Fibroblast of skin of abdomen (primary cell): ENCODE data around the gene CDHR2.
A peak's percentile ranks its signal among the peaks of the same experiment; 100 is the strongest.
"Not testable (repeated sequence)": the region's sequence is repeated elsewhere in the genome, so short reads cannot be mapped to it uniquely, and the experiment has no call there.

Experiments used
- DNase-seq: peaks from one replicate; pipeline ENCODE4 v3.0.0-alpha.2; 2013

CDHR2 gene

DNA sequence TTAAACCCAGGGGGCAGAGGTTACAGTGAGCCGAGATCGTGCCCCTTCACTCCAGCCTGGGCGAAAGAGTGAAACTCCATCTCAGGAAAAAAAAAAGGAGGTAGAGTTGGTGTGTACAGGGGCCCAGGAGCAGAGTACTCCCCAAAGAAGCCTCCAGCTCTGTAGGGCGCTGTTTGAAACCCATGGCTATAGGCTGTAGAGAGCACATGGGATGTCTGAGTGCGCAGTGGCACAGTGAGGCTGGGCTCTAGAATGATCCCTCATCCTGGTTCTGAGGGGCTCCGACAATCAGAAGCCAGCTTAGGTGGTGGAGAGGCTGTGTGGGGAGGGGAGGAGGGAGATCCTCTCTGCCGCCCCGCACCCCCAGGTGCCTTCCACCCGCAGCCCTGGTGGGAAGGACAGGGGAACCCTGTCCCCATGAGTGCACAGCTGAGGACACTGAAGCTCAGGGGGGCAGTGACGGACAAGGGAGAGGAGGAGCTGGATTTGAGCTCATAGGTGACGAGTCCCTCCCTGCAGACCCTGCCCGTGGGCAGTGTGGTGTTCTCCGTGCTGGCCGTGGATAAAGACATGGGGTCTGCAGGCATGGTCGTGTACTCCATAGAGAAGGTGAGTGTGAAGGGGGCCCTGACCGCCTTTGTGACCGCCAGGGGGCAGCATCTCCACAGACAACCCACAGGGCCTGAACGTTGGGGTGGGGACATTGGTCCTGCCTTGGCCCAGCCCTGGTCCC is 24.6 kb downstream of the CDHR2 start:
- peak; percentile 33 for DNase-seq

GRCh38 chr5:176574297-176574591 is 25.1 kb downstream of the CDHR2 start:
- no peak for DNase-seq

GRCh38 chr5:176575066-176575465 is 25.9 kb downstream of the CDHR2 start:
- DNase-seq = no peak

DNA sequence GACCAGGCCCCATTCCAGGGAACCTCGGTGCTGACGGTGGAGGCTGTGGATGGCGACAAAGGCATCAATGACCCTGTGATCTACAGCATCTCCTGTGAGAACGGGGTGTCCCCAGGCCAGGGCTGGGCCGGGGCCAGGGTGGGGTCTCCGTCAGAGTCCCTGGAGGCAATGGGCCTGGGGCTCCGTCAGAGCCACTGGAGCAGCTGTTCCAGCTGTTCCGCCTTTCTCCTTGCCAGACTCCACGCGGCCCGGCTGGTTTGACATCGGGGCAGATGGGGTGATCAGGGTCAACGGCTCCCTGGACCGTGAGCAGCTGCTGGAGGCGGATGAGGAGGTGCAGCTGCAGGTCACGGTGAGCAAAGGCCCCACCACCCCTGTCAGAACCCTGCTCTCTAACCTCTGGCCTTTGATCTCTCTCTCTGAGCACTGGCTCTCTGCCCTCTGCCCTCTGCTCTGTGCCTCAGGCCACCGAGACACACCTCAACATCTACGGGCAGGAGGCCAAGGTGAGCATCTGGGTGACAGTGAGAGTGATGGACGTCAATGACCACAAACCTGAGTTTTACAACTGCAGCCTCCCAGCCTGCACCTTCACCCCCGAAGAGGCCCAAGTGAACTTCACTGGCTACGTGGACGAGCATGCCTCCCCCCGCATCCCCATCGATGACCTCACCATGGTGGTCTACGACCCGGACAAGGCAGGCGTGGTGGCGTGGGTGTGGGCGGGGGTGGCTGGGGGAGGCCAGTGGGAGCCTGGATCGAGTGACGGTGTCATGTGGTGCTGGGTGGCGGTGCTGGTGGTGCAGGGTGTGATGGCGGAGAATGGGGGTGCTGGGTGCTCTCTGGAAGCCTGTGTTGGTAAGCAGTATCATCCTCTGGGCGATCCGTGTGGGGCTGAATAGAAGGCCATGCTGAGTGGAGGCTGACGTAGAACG is 26.6 kb downstream of the CDHR2 start:
- no peak for DNase-seq

GRCh38 chr5:176577312-176578176 is 28.4 kb downstream of the CDHR2 start:
- no peak for DNase-seq

- DNase-seq = no peak
Observed at GRCh38 chr5:176578391-176578808, 29.3 kb downstream of the CDHR2 start.

DNA sequence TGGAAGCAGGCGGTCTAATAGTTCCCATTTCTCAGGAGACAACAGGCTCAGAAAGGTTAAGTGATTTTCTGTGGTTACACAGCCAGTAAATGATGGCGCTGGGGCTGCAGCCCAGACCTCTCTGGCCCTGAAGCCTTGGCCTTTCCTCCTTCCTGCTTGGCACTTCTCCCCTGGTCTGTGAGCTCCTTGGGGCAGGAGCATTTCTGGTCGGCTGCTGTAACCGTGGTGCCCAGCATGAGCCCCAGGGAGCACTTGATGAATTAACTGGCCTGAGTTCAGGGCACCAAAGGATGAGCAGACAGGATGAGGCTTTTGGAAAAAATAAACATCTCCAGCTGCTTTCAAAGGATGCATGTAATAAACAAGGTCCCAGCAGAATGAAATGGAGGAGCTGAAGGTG is 30.2 kb downstream of the CDHR2 start:
- DNase-seq = no peak

GRCh38 chr5:176581361-176581760 is 32.2 kb downstream of the CDHR2 start:
- DNase-seq = no peak

DNA sequence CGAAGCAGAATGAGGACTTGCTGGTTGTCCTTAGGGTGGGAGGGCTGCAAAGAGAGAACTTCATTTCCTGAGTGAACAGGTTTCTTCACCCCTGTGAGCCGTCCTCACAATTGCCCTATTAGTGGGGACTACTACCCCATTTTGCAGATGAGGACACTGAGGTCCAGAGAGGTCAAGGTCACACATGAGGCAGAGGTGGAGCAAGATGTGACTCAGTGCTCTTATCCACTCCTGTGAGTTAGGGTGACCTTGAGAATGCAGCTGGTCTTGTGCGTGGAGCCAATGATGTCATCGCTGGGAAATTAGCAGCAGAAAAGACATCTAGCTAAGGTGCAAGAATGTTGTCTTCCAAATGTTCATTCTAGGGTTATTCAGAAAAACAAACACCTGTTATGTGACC is 33.9 kb downstream of the CDHR2 start:
- DNase-seq = no peak

DNA sequence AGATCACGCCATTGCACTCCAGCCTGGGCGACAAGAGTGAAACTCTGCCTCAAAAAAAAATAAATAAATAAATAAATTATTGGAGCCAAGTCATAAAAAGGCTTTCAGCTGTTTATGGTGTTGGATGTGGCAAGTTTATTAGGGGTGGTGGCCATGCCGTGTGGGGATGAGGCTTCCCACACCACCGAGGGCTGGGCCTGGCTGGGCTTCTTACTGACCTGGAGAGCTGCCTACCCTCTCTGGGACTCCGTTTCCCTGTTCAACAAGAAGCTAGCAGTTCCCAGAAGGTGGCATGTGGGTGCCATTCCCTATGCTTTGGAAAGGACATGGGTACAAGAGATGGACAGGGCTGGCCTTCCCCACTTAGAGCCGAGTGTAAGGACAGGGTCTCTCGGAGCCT is 38.3 kb downstream of the CDHR2 start:
- no peak for DNase-seq

- no peak for DNase-seq
Observed at GRCh38 chr5:176588297-176588696, 39.2 kb downstream of the CDHR2 start.

GRCh38 chr5:176589039-176589769 is 40.1 kb downstream of the CDHR2 start:
- no peak for DNase-seq

GRCh38 chr5:176590035-176590717 is 41.0 kb downstream of the CDHR2 start:
- no peak for DNase-seq

- DNase-seq = not testable (repeated sequence)
Observed at GRCh38 chr5:176591667-176592066, 42.5 kb downstream of the CDHR2 start.

DNA sequence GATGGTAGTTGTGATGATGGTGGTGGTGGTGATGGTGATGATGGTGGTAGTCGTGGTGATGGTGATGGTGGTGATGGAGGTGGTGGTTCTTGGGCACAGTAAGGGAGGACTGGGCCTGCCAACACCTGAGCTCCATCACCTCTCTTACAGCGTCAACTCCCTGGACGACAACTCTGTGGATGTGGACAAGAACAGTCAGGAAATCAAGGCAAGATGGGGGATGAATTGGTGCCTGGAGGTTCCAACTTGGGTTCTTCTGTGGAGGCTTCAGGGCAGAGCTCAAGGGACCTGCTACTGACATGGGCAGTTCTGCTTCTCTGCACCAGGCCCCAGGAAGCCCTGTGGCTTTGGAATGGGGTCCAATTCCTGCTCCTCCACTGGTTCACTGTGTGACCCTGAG is 43.4 kb downstream of the CDHR2 start:
- no peak for DNase-seq

- DNase-seq = no peak
Observed at GRCh38 chr5:176593273-176593869, 44.2 kb downstream of the CDHR2 start.

DNA sequence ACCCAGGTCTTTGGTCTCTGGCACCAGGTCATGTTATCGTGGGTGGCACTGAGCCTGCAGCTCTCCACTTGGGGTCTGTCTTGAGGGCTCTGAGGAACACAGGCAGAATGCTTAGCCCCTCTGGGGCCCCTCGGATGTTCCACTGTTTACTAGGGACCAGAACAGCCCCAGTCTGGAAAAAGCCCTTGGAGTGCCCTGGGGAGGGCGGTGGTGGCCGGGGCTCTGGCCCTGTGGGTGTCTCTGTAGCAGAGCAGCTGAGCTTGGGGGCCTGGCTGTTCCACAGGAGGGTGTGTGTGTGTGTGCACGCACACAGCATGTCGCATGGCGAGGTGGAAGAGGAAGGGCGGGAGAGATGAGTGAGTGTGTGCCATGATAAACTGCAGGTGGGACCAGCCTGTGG is 45.4 kb downstream of the CDHR2 start:
- no peak for DNase-seq

DNA sequence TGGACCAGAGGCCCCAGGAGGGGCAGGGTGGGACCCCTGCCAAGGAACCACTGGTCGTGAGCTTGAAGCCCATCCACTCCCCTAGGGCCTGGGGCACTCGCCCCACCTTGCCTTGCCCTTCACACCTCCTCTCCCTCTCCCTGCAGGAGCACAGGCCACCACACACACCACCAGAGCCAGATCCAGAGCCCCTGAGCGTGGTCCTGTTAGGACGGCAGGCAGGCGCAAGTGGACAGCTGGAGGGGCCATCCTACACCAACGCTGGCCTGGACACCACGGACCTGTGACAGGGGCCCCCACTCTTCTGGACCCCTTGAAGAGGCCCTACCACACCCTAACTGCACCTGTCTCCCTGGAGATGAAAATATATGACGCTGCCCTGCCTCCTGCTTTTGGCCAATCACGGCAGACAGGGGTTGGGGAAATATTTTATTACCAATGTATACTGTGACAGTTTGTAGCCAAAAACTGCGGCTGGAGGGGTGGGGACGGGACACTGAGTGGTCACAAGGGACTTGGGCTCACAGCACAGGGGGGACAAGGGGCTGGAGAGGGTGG is 46.3 kb downstream of the CDHR2 start:
- no peak for DNase-seq

- no peak for DNase-seq
Observed at GRCh38 chr5:176596069-176596644, 47.0 kb downstream of the CDHR2 start.

DNA sequence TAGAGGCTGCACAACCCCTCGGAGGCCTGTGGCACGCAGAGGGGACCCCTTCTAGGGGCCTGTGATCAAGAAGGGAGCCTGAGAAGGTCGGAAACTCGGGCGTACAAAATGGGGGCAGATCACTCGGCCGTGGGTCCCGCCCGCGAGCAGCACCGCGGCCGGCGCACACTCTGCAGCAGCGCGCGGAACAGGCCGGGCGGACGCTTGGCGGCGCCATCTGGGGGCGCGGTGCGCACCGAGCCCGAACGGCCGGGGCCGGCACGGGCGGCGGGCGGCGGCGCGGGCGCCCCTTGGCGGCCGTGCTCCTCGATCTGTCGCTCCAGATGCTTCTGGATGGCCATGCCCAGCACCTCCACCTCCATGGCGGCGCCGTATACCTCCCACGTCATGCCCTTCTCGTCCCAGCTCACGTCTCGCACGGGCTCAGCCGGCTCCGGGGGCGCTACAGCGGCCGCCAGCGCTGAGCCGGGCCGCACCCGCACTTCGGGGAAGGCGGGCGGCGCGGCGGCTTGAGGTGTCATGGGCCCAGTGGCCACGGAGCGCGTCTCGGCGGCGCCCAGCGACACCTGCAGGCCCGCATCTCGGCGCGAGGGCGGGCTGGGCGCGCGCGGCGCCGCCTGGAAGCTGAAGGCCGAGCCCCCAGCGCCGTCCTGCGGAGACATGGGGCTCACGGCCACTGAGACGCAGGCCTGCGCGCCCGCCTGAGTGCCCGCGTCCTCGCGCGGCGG is 47.7 kb downstream of the CDHR2 start:
- peak; percentile 28 for DNase-seq
